HG03064 (cell line): ENCODE measurements around the gene WWOX.

Source experiments
- ATAC-seq: cut with Tn5 transposase; IDR thresholded peaks from one replicate; pipeline ENCODE4 v1.9.1; 2021; ENCODE audit warnings: low read depth; ENCODE audit not compliant: unreplicated experiment

The WWOX gene

GRCh38 chr16:78324649-78325285 is 225.3 kb downstream of the WWOX start:
- ATAC-seq: no peak

GRCh38 chr16:78325468-78326352 is 226.3 kb downstream of the WWOX start:
- ATAC-seq: no peak

GRCh38 chr16:78326731-78327130 is 227.3 kb downstream of the WWOX start:
- no peak for ATAC-seq

GRCh38 chr16:78331731-78332130 is 232.3 kb downstream of the WWOX start:
- no peak for ATAC-seq

- ATAC-seq: no peak
These were observed 234.4 kb downstream of the WWOX start for GRCh38 chr16:78333808-78334207.

- ATAC-seq: no peak
These were observed 241.1 kb downstream of the WWOX start for GRCh38 chr16:78340590-78340989.

GRCh38 chr16:78348068-78348467 is 248.6 kb downstream of the WWOX start:
- no peak for ATAC-seq

- ATAC-seq: no peak
These were observed 249.4 kb downstream of the WWOX start for GRCh38 chr16:78348886-78349285.

GRCh38 chr16:78352184-78352583 is 252.7 kb downstream of the WWOX start:
- no peak for ATAC-seq

GRCh38 chr16:78353640-78354275 is 254.3 kb downstream of the WWOX start:
- no peak for ATAC-seq

- no peak for ATAC-seq
These were observed 263.2 kb downstream of the WWOX start for GRCh38 chr16:78362524-78363135.

GRCh38 chr16:78363843-78364555 is 264.5 kb downstream of the WWOX start:
- ATAC-seq: no peak

GRCh38 chr16:78364556-78364880 is 265.1 kb downstream of the WWOX start:
- no peak for ATAC-seq

- no peak for ATAC-seq
These were observed 265.9 kb downstream of the WWOX start for GRCh38 chr16:78365366-78365765.

- no peak for ATAC-seq
These were observed 269.0 kb downstream of the WWOX start for GRCh38 chr16:78368121-78369102.

- ATAC-seq: no peak
These were observed 272.8 kb downstream of the WWOX start for GRCh38 chr16:78372277-78372676.

GRCh38 chr16:78375055-78375679 is 275.7 kb downstream of the WWOX start:
- ATAC-seq: no peak

- no peak for ATAC-seq
These were observed 277.0 kb downstream of the WWOX start for GRCh38 chr16:78376452-78376851.

- no peak for ATAC-seq
These were observed 277.9 kb downstream of the WWOX start for GRCh38 chr16:78377312-78377711.
